NCI-H2227 treated with DMSO at 0.1 percent for 48 hours (cell line): ENCODE measurements around the gene F2RL1.
"Not testable (repeated sequence)": the region's sequence is repeated elsewhere in the genome, so short reads cannot be mapped to it uniquely, and the experiment has no call there.

Experiments used
- DNase-seq: peaks from one replicate; lab custom pipeline; 2025; lab: John Stamatoyannopoulos, UW

Gene F2RL1

GRCh38 chr5:76805821-76806505 is 12.9 kb upstream of the F2RL1 start:
- no peak for DNase-seq

DNA sequence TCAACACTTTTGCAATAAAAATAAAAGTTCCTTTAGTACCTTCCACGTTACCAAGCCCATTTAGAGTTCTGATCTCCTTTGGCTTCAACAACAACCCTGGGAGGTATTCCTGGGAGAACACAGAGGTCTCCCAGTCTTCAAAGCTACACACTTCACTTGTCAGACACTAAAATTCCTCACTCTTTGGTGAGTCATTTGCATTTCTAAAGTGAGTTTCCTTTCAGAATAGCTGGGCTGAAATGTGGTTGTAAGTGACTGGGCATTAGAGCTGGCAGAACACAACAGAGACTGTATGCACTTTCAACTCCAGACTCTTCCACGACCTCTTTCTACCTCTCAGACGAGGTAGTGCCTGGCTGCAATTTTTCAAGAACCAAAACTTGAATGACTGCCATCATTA is 11.5 kb upstream of the F2RL1 start:
- DNase-seq: no peak

- DNase-seq: no peak
Measured at GRCh38 chr5:76808141-76808691, 10.6 kb upstream of the F2RL1 start.

DNA sequence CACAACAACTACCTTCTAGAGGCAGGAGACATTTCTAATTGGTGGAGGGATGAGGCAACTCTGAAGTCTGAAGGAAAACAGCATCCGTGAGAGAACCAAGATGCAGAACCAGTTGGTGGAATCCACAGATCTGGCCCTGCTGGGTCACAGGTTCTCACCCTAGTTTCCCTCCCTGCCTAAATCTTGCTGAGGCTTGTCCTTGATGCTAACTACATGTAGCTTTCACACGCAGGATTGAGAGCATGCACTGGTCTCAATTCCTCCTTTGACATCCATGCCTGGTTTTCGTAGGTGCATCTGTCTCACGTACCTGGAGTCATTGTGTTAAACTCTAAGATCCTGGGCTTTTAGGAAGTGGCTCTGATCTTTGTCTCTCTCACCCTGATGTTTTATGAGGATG is 9.7 kb upstream of the F2RL1 start:
- DNase-seq: no peak

DNA sequence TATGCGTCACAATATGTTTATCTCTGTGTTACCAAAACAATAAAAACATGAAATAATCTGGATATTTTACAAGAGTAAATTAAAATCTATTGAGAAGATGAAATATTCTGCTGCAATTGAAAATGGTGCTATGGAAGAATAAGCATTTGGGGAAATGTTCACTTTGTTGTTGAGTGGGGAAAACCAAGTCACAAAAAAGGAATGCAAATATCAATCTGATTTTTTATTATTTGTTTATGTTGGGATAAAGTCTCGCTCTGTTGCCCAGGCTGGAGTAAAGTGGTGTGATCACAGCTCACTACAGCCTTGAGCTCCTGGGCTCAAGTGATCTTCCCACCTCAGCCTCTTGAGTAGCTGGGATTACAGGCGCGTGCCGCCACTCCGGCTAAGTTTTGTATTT is 8.6 kb upstream of the F2RL1 start:
- DNase-seq: no peak

- DNase-seq: no peak
Measured at GRCh38 chr5:76811214-76811613, 7.6 kb upstream of the F2RL1 start.

DNA sequence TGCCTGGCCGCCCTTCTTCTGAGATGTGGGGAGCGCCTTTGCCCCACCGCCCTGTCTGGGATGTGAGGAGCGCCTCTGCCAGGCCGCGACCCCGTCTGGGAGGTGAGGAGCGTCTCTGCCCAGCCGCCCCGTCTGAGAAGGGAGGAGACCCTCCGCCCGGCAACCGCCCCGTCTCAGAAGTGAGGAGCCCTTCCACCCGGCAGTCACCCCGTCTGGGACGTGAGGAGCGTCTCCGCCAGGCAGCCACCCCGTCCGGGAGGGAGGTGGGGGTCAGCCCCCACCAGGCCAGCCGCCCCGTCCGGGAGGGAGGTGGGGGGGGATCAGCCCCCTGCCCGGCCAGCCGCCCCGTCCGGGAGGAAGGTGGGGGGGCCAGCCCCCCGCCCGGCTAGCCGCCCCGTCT is 6.6 kb upstream of the F2RL1 start:
- DNase-seq: not testable (repeated sequence)

DNA sequence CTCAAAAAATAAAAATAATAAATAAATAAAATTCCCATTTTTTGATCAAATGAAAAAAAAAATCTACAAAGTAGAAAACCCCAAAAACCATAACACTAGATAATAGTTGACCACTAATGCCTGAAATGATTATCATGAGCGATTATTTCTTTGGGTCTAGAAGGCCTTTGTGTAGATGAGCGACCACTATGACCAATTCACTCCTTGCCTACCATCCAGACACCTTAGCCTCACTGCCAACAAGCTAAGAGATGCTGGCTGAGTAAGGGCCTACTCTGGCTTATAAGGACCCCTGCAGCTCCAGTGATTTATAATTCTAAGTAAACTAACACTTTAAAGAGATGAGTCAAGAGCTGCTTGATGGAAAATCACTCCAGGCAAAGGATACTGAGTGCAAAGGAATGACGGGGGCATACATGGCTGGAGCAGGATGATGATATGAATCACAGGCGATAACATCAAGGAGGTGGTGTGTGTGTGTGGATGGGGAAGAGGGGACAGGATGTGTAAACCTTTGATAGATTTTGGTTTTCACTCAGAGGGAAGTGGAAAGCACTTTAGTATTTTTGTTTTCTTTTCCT is 4.8 kb upstream of the F2RL1 start:
- DNase-seq: no peak

DNA sequence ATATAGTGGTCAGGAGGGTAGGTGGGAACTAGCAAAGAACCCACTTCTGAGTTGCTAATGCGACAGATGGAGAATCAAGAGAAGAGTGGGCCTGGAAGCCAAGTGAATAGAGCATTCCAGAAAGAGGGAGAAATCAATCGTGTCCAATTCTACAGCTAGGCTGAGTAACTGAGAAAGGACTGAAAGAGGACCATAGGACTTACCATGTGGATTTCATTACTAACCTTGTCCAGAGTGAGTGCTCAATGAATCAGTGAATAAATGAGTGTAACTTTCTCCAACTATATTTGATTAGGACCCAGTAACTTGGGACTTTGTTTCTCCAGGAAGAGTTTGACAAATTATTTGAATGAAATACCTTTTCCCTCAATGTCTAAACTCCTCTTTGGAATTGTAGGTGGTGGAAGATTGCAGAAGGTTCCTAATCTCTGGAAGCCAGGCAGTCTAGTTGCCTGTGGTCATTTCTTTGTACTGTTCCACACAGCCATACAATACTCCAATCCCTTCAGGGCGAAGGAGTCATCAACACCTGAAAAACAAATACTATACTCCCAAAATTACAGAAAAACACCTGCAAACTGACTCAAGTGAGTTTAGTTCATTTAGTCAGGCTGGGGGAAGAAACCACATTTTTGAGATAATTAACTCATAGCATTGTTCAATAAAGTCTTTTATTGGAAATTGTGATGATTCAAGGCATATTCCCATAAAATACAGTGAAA is 2.6 kb upstream of the F2RL1 start:
- DNase-seq: no peak

DNA sequence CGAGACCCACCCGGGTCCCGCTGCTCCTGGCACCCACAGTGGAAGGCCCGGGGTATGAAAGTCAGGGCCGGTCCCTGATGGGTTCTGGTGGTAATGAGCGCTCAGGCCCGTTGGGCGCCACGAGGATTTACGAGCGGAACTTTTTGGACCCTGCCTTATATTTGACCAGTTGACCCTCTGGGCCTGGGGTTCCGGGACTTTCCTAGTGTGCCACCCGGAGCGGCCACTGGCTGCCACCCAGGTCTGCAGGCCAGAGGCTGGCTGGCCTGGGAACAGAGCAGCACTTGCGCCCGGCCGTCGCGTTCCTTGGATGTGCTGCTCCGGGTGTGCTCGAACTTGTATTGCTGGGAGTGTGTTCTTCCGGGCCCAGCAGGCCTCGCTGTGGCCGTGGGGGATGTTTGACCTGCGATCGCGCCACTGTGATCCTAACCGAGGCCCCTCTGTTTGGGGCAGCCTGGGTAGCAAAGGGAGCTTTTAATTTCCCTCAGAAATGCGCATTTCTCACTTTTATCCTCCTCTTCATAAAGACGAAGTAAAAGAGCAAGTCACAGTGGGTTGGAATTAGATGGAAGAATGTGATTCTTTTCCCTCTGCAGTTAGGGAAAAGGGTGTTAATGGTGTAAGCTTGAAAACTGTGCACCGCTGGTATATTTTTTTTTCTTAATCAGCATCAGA is 1.2 kb downstream of the F2RL1 start:
- DNase-seq: no peak

- no peak for DNase-seq
Measured at GRCh38 chr5:76820526-76820890, 1.7 kb downstream of the F2RL1 start.

DNA sequence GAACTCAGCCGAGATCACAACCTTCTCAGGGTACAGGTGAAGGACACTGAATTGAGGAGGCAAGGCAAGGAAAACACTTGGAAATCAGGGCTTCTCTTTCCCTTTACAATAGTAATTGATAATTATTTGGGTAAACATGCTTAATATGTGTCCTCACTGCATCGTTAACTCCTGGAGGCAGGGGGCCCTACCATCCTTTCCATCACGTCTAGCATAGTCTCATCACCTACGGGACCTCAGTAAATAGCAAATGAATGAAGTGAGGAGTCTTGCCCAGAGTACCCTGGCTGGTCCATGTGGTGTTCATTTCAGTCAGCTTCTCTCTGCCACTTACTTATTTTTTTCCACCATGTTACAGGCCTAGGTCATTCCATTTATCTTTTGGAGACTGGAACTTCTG is 2.3 kb downstream of the F2RL1 start:
- DNase-seq: no peak

GRCh38 chr5:76822105-76822731 is 3.4 kb downstream of the F2RL1 start:
- DNase-seq: not testable (repeated sequence)

DNA sequence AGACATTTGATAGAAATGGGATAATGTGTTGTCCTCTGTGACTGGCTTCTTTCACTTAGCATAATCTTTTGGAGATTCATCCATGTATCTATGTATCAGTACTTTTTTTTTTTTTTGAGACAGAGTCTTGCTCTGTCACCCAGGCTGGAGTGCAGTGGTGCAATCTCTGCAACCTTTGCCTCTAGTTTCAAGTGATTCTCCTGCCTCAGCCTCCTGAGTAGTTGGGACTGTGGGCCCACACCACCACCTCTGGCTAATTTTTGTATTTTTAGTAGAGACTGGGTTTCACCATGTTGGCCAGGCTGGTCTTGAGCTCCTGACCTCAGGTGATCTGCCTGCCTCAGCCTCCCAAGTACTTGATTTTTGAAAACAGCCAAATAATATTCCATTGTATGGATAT is 7.6 kb downstream of the F2RL1 start:
- not testable (repeated sequence) for DNase-seq

GRCh38 chr5:76831110-76831452 is 12.3 kb downstream of the F2RL1 start:
- DNase-seq: no peak

DNA sequence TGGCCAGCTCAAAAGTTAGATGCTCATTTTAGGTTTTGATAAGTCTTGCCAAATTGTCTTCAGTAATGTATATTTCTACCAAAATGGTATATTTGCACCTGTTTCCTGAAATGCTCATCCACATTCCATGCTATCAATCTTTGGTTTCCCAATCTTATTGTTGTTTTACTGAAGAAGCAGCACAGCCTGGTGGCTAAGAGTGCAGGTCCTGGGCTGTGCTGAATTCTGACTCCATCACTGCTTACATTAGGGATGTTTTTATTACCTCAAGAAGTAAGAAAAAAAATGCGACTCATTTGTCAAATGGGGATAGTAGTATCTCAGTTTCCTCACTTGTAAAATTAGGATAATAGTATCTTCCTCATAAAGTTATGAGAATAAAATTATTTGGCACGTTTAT is 17.4 kb downstream of the F2RL1 start:
- no peak for DNase-seq

GRCh38 chr5:76836585-76836984 is 17.8 kb downstream of the F2RL1 start:
- DNase-seq: no peak

GRCh38 chr5:76838481-76839261 is 19.8 kb downstream of the F2RL1 start:
- no peak for DNase-seq

DNA sequence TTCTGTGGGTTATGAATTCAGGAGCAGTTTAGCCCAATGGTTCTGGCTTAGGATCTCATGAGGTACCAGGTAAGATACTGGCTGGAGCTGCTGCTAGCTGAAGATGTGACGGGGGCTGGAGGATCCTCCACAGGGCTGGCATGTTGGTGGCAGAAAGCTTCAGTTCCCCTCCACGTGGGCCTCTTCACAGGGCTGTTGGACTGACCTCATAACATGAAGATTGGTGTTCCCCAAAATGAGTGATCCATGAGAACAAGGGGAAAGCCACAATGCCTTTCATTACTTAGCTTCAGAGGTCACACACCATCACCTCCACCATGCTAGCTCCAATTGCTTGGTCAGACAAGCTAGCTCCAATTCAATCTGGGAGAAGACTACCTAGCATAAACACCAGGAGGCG is 22.5 kb downstream of the F2RL1 start:
- no peak for DNase-seq

GRCh38 chr5:76845890-76846289 is 27.1 kb downstream of the F2RL1 start:
- no peak for DNase-seq
